HG02938 (cell line): ENCODE results near the gene APC2.
A peak's percentile ranks its signal among the peaks of the same experiment; 100 is the strongest.

Source experiments
- ATAC-seq: cut with Tn5 transposase; IDR thresholded peaks from one replicate; pipeline ENCODE4 v1.9.1; 2021; ENCODE audit warnings: mild to moderate bottlenecking, moderate library complexity; ENCODE audit not compliant: unreplicated experiment

APC2 gene, protein sequence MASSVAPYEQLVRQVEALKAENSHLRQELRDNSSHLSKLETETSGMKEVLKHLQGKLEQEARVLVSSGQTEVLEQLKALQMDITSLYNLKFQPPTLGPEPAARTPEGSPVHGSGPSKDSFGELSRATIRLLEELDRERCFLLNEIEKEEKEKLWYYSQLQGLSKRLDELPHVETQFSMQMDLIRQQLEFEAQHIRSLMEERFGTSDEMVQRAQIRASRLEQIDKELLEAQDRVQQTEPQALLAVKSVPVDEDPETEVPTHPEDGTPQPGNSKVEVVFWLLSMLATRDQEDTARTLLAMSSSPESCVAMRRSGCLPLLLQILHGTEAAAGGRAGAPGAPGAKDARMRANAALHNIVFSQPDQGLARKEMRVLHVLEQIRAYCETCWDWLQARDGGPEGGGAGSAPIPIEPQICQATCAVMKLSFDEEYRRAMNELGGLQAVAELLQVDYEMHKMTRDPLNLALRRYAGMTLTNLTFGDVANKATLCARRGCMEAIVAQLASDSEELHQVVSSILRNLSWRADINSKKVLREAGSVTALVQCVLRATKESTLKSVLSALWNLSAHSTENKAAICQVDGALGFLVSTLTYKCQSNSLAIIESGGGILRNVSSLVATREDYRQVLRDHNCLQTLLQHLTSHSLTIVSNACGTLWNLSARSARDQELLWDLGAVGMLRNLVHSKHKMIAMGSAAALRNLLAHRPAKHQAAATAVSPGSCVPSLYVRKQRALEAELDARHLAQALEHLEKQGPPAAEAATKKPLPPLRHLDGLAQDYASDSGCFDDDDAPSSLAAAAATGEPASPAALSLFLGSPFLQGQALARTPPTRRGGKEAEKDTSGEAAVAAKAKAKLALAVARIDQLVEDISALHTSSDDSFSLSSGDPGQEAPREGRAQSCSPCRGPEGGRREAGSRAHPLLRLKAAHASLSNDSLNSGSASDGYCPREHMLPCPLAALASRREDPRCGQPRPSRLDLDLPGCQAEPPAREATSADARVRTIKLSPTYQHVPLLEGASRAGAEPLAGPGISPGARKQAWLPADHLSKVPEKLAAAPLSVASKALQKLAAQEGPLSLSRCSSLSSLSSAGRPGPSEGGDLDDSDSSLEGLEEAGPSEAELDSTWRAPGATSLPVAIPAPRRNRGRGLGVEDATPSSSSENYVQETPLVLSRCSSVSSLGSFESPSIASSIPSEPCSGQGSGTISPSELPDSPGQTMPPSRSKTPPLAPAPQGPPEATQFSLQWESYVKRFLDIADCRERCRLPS (N-terminal part only)

DNA sequence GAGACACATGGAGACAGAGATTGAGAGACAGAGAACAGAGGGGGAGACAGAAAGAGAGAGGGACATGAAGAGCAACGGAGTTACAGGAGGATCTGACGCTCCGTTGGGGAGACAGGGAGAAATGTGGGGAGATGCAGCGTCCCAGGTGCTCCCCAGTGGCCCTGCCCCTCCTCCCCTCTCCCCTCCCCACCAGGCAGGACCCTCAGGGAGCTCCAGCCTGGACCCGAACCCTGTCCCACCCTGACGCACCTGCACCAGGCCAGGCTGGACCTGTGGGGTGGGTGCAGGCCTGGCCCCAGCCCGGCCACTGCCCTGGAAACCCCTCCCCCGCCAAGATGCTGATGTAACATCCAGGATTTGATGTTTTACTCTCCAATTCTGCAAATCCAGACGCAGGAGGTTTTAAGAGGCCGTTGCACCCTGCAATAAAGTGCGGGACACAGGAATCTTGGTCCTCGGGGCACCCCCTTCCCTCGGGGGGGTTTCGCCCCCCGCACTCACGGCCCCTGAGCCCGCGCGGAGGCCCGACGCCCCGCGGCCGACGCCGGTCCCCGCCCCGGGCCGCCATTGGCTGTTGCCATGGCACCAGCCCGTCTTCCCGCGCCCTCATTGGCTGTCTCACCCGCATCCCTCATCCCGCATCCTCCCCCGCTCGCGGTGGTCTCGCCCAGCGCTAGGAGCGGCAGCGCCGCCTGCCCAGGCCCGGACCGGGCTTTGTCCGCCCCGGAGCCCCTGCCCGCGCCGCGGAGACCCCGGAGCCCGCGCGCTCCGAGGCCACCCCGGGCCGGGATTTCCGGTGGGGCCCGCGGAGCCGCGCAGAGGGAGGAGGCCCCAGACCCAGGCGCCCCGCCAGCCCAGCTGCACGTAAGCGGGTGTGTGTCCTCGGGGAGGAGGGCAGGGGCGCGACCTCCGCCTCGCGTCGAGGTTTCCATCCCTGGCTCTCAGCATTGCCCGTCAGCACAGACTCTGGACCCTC, at the start of gene APC2:
Gene APC2 (plus strand): TSS at position 655 of the 976 bp plus-strand sequence. CDS start 2,881 bp downstream, outside the sequence.
- no peak for ATAC-seq

DNA sequence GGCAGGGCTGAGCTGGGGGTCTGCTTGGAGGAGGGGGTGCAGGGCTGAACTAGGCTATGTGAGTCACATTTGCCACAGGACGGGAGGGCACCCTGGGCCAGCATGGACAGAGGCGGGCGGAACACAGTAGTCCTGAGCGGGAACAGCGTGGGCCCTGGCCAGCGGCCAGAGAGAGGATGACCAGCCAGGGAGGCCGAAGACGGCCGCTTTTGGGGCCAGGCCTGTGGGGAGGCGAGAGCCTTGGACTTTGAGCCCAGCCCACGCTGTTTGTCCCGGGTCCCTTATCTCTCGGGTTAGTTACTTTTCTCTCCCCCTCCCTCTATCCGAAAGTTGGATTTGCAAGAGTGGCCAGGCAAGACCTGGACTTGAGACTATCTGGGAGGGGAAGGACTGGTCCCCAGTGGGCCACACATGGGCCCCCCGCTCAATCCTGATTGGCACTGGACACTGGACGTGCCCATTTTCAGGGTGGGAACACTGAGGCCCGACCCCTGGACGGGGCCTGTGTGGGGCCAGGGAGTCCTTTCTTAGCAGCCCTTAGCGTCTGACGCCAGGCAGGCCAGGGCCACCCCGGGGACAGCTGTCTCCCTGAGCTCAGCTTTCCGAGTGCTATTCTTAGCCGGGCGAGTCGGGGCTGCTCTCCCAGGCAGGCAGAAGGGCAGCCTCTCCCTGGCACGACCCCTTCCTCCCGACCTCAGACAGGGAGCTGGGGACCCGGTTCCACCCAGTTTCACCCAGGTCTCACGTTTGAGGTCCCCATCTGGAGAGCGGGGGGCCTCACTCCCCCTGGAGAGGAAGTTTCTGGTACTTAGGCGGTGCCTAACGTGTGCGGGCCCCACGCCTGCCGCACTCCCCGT, 49.4 kb upstream of the APC2 start:
- ATAC-seq = no peak

DNA sequence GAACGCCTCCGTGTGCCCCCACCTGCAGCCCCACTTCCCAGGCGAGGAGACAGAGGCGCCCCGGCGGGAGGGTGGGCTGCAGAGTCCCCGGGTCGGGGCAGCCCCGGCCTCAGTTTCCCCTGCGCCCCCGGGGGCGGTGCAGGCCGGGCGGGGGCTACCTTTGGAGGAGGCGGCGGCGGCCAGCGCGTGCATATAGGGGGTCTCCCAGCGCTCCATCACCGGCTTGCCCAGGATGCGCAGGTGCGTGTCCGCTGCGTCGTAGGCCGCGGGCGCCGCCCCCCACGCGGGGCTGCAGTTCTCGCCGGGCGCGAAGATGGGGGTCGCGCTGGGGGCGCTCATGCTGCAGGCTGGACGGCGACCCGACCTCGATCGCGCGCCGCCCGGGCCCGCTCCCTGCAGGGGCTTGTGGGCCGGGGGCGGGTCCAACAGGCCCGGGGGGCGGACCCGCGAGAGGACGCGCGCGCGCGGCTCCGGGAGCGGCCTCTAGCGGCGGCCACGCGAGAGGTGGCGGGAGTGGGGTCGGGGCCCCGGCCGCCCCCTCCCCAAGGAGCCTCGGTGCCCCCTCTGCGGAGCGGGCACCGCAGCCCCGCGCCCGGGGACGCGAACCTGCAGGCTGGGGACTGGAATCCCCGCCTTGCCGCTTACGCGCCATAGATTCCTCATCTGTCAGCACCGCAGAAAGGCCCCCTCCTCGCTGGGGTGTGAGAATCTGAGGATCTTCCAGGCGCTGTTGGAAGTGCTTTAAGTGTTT, 48.6 kb upstream of the APC2 start, which contains the start of gene GAMT:
Gene GAMT (minus strand): TSS at position 405 of the 751 bp plus-strand sequence. CDS start 66 bp downstream, at position 339.
- no peak for ATAC-seq

DNA sequence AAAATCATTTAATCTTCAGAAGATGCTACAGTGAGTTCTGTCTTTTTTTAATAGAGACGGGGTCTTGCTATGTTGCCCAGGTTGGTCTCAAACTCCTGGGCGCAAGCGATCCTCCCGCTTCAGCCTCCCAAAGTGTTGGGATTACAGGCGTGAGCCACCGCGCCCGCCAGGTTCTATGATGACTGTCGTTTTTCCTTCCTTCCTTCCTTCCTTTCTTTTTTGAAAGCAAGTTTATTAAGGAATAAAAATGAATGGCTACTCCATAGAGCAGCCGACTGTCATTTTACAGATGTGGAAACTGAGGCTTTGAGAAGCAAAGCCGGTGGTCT, 48.1 kb upstream of the APC2 start:
- ATAC-seq = no peak

DNA sequence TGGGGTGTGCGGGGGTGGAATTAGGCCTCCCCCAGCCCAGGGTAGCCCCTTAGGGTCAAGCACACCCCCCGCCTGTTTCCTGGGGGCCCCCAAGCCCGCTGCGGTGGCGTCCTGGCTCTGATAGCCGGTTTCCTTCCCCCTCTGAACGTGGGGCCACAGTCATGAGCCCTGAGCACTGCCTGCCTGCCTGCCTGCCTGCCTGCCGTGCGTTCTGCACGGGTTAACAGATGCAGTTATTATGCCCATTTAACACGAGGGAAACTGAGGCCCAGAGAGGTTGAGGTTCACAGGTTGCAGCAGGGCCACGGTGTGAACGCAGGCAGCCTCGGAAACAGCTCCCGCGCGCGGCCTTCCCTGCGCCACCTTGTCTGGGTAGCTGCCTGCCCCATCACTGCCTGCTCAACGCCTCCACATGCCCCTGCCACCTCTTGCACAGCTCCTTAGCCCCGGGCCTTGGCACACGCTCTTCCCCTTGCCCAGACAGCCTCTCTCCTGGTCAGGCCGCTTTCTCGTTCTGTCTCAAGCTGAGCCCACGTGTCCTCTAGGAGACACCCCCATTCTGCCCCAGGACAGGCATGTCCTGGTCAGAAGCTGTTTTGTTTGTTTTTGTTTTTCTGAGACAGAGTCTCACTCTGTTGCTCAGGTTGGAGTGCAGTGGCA, 47.4 kb upstream of the APC2 start:
- no peak for ATAC-seq

DNA sequence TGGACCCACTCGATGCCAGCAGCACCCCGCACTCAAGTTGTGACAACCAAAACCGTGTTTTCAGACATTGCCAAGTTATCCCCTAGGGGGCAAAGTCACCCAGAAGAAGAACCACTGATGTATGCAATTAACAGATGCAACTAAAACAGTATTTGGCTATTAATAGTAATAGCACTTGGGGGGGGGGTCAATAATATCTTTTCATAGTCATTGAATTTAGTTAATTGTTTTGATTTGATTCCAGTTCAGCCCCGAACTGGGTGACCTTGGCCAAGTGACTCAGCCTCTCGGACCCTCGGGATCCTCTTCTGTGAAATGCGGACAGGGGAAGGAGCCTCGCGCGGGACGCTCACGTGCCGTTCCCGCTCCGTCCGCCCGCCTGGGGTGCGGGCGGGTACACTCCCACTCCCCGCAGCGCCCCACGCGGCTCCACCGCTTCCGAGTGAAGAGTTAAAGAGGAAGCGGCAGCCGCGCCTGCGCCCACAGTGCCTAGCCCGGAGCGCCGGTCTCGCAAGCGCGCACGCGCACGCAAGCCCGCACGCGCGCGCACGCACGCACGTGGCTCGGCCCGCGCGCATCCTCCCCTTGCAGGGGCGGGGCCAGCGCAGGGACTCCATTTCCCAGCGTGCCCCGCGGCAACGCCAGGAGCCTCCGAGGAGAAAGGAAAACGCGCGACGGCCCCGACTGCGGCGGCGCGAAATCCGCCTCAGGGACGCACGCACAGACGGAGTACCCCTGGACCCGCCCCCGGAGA, 43.0 kb upstream of the APC2 start:
- peak; percentile 74 for ATAC-seq

DNA sequence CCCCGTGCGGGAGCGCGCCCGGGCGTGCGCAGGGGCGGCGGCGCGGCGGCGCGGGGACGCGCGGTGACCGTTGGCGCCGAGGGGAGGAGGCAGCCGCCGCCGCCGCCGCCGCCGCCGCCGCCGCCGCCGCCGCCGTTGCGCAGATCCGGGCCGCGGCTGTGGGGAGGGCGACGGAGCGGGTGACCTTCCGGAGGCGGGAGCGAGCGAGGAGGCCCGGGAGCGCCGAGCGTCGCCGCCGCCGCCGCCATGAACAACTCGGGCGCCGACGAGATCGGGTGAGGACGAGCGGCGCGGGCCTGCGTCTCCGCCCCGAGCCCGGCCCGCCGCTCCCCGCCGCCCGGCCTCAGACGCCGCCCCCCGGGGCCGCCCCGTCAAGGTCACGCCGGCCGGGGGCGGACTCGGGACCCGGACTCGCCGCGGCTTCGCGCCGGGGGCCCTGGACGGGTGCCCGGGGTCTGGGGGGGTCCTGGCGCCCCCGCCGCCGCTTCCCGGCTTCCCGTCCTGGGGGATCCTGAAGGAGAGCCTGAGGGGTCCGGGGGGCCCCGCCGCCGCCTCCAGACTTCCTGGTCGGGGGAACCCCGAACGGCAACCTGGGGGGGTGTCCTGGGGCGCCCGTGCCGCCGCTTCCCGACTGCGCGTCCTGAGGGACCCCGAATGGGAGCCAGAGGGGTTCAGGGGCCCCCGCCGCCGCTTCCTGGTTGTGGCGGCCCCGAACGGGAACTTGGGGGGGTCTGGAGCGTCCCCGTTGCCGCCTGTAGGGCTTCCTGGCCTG, 42.2 kb upstream of the APC2 start, which contains the start of gene DAZAP1:
Gene DAZAP1 (plus strand): TSS at position 59 of the 772 bp plus-strand sequence. CDS start 188 bp downstream, at position 247.
- peak; percentile 24 for ATAC-seq

DNA sequence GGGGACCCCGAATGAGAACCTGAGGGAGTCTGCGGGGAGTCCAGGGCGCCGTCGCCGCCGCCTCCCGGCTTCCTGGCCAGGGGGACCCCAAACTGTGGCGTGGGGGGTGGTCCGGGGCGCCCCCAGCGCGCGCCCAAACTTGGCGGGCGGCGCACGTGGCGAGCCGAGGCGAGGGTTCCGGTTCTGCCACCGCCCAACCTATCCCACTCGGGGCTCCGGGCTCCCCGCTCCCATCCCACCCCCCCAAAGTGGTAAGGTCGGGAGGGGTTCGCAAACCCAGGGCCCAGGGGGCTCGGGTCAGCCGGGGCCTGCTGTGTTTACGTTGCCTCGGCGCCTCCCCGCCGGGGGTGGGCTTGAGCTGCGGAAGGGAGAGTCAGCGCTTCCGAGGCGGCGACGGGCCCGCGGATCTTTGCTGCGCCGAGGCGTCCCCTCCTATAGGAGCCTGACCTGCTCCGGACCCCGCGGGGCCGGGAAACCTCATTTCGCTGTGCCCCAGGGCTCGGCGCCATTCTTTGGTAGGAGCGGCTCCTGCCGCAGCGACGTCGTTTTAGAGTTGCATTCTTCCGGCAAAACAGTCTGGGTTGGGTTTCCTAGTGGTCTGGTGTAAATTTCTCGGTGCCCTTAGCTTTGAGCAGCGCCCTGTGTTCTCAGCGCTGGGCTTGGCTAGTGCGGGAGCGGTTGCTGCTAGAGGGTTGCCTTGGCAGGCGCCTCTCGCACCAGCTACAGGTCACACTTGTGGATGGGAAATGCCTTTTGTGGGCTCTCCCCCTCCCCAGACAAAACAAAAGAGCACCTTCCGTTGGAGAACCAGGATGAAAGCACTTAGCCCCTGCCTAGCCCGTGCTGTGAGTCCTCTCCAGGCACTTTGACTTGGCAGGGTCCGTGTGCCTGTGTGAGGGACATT, 41.4 kb upstream of the APC2 start:
- no peak for ATAC-seq

DNA sequence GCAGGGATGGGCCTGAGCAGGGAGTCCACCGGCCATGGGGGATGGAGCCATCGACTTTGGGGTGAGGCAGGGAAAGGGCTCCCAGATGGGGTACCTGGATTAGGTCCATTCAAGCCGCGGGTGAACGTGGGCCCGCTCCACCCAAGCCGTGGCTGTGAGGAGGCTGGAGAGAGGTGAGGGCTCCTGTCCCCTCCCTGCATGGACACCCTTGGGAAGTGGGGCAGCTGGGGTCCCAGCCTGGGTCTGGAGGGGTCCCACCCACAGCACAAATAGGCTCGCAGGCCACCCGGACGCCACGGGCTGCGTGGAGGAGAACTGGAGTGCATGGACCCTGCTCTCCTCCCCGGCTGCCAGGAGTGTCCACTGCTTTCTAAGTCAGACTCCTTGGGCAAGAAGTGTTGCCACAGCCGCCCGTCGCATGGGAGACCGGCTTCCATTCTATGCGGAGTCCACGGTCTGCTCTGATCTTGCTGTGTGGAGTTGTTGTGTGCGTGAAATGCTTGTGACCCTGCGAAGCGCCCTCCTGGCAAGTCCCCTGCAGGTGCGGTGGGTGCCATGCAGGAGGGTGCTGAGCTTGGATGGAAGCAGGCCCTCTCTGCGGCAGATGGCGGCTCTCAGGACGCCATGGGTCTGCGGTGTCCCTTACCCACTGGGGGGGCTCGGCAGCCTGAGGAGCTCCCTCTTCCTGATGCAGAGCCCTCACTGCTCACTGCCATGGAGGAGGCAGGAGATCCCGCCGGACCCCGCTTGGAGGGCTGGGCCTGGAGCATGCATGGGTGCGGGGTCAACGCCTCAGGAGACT, 40.5 kb upstream of the APC2 start:
- ATAC-seq = no peak

DNA sequence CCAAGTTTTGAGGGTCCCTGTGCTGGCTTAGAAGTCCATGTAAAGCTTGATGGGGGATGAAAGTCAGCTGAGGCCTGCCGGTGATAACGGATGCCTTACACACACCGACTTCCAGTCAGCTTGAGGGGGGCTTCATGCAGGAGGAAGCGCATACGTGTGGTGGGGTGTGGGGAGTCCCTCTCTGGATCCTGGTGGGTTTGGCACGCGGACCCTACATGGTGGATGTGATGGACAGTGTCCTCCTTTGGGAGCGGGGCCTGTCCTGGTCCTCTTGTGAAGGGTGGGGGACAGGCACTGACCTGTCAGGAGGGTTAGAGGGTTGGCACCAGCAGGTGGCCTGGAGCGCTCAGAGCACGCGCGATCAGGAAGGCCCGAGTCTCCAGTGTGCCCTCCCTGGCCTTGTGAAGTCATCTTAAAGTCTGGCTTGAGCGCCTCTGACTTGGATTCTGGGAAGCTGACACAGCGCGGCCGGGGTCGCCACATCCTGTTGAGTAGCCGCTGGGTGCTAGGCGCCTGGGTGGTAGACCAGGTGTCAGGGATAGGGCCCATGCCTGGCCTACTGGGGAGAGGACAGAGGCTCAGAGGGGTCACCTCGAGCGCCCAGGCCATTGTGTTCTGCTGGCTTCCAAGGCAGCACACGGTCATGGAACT, 39.7 kb upstream of the APC2 start:
- ATAC-seq = no peak

DNA sequence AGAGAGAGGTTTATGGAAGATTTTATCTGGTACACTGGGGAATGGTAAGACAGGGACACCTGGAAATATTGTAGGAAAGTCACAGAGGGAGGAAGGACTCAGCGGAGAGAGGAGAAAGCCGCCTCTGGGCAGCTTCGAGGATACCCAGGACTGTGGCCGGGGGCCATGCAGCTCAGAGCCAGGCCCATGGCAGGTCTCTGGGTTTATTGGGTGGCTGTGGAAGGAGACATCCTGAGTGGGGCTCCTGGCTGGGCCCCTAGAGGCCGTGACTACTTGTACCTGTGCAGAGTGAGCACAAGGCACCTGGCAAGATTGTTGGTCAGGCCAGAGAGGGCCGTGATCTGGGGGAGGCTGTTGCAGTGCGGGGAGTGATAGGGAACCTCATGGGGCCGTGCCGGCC, 39.1 kb upstream of the APC2 start:
- ATAC-seq = no peak

DNA sequence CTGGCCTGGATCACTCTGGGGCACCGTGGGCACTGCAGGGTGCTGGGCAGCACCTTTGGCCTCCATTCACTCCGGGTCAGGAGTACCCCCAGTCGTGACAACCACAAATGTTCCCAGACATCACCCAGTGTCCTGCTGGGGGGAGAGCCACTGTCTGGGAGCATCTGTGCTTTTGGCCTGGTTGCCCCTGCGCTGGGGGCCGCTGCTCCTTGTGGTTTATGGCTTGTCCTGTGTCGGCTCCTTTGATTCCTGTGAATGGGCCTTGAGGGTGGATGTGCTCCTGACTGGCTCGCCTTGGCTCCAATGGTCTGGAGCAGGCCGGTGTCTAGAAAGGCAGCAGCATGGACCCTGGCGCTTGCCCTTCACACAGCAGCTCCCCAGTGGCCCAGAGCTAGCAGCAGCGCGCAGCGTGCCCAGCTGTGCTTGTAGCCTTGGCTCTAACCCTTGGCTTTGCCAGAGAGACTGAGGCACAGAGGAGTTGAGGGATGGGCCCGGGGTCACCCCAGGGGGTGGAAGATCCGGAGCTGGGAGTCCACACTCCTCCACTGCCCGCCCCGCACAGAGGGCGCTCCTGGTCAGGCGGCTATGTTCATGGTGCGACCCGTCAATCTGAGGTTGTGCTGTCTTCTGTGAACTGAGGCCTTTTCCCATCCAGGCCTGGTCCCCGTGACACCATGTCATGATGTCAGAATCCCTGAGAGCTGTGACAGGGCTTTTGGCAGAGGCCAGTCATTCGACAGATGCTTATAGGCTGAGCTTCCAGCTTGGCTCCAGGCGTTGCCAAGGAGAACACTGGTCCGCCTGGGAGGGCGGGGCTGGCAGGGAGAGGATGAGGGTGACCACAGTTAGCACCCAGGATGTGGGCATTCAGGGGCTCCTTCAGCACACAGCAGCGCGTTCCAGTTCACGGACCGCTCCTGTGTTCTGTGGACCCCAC, 38.4 kb upstream of the APC2 start:
- ATAC-seq = no peak
